ENCODE measurements around the gene NXNL2.

GRCh38 chr9:88488166-88488565 lies 46.8 kb upstream of the NXNL2 start:
- TF ChIP-seq CTCF (conservative IDR thresholded peaks at IDR 0.05; ENCODE audit: low read length) (no peak), EZH2phosphoT487 (IDR thresholded peaks at IDR 0.05; ENCODE audit: borderline replicate concordance, low read depth, low read length) (no peak)

Measured in OCI-LY7 (cell line).